Astrocyte of the cerebellum (primary cell): Measurements from ENCODE around the gene CDH4.

Experiments
- DNase-seq: peaks from one replicate; pipeline ENCODE4 v3.0.0-alpha.2; 2011; ENCODE audit warnings: low read depth
- H3K4me3 ChIP-seq: 2 replicates; pipeline ENCODE4 v1.5.1; 2011; ENCODE audit warnings: mild to moderate bottlenecking, low read depth, low read length, moderate library complexity
- in situ Hi-C: cut with HindIII; loops from 2 replicates; pipeline ENCODE4 v1.10.0; 2017; ENCODE audit warnings: low sequenced_read_pairs
- TF ChIP-seq, protein P1 (sequence below): IDR thresholded peaks from 2 replicates; pipeline ENCODE4 v1.5.1; 2012; ENCODE audit warnings: low read length, low read depth, moderate library complexity, mild to moderate bottlenecking; ENCODE audit errors: missing control alignments

The CDH4 gene

DNA sequence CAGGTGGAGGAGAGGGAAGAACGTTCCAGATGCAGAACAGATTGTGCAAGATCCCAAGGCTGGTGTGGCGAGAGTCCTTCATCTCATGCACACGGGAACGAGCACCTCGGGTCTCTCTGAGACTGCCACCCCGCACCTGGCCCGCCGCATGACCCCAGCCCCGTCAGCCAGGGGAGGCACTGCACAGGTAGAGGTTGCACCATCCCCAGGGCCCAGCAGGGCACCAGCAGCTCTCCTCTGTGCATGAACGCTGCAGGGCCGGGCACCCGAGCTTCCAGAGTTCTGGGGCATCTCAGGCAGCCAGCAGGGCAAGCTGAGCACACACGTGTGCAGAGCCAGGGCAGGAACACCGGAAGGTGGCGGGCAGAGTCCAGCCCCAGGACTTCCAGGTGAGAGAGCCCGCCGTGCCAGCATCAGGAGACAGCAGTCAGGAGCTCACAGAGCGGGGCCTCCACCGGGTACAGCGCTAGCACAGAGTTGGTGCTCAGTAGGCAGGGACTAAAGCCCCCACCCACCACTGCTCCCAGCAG lies 620.4 kb downstream of the CDH4 start:
- in situ Hi-C loops: no loop called here
- no peak for DNase-seq
- TF ChIP-seq, protein P1, sequence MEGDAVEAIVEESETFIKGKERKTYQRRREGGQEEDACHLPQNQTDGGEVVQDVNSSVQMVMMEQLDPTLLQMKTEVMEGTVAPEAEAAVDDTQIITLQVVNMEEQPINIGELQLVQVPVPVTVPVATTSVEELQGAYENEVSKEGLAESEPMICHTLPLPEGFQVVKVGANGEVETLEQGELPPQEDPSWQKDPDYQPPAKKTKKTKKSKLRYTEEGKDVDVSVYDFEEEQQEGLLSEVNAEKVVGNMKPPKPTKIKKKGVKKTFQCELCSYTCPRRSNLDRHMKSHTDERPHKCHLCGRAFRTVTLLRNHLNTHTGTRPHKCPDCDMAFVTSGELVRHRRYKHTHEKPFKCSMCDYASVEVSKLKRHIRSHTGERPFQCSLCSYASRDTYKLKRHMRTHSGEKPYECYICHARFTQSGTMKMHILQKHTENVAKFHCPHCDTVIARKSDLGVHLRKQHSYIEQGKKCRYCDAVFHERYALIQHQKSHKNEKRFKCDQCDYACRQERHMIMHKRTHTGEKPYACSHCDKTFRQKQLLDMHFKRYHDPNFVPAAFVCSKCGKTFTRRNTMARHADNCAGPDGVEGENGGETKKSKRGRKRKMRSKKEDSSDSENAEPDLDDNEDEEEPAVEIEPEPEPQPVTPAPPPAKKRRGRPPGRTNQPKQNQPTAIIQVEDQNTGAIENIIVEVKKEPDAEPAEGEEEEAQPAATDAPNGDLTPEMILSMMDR: no peak
- no peak overlapping the region for H3K4me3 ChIP-seq

DNA sequence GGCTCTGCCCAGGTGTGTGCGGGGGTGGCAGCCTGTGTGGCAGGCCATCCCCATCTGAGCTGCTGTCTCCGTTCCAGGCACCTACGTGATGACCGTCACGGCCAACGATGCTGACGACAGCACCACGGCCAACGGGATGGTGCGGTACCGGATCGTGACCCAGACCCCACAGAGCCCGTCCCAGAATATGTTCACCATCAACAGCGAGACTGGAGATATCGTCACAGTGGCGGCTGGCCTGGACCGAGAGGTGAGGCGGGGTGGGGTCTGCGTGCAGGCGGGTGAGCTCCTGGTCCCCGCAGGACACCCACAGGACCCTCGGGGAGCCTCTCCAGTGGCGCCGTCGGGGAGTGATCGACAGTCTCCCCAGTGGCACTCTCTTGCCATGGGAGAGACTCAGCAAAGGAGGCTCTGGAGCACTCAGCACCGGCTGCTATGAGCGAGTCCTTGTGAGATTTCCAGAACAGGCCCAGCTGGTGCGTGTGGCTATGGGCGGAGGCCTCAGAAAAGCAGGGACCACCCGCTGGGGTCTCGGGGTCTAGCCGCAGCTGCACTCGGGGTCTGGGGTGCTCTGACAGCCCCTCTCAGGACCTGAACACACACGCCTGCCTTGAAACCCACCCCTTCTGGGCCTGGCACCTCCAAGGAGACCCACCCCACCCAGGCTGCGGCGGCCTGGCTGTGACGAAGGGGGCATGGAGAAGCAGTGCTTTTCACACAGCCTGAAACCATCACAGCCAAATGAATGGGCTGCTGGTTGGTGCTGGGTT lies 621.8 kb downstream of the CDH4 start:
- in situ Hi-C loops: no loop called here
- TF ChIP-seq, protein P1: no peak
- no peak for DNase-seq
- no peak overlapping the region for H3K4me3 ChIP-seq

GRCh38 chr20:61874421-61875068 lies 622.5 kb downstream of the CDH4 start:
- in situ Hi-C loops: no loop called here
- no peak for DNase-seq
- H3K4me3 ChIP-seq: no peak overlapping the region

DNA sequence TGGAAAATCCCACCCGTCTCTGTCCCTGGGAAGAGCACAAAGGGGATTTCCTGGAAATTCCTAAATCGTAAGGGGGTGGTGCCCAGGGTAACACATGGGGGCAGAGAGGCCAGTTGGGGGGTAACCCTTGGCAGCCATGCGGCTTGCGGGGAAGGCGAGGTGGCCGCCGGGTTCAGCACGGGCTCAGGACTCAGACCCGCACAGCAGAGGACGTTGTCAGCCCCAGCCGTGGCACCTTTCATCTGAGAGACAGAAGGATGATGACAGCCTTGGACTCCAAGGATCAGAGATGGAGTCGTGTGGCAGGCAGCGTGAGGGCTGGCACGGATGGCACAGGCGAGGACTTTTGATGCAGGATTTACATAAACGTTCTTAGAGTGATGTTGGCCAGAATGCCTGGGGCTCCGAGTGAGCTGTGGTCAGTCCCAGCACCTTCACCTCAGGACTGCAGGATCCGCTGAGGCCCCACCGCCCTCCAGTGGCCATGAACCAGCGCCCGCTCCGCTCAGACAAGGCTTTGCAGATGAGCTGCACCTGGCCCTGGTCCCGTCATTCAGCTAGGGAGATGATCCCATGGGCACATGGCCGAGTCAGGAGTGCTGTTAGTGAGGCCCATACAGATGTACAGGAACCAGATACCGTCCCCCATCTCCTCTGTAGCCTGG lies 623.3 kb downstream of the CDH4 start:
- in situ Hi-C loops: no loop called here
- DNase-seq: no peak
- TF ChIP-seq, protein P1: no peak
- H3K4me3 ChIP-seq: no peak overlapping the region

More at GRCh38 chr20:61874421-61875068, 622.5 kb downstream of the CDH4 start:
- TF ChIP-seq, protein P1: peak; percentile 32

- TF ChIP-seq, protein P1: no peak
- no peak for DNase-seq
- H3K4me3 ChIP-seq: no peak overlapping the region
- in situ Hi-C loops: no loop called here
Observed at GRCh38 chr20:61875996-61876395, 623.9 kb downstream of the CDH4 start.

- in situ Hi-C loops: no loop called here
- no peak for DNase-seq
- H3K4me3 ChIP-seq: no peak overlapping the region
- TF ChIP-seq, protein P1: no peak
Observed at GRCh38 chr20:61876952-61877728, 625.1 kb downstream of the CDH4 start.
